Loucy (cell line): Measurements from ENCODE around the gene XPNPEP1.

Source experiments
- H2AFZ ChIP-seq: fragments of 200-600 bp; sonication (generic); 2 replicates; pipeline ENCODE4 v1.6.0; 2016; ENCODE audit warnings: antibody characterized with exemption, mild to moderate bottlenecking, low read length, moderate library complexity
- H3F3A ChIP-seq: fragments of 200-600 bp; 2 replicates; pipeline ENCODE4 v1.6.0; 2016; ENCODE audit warnings: antibody characterized with exemption, low read depth, mild to moderate bottlenecking
- H3K27me3 ChIP-seq: fragments of 200-600 bp; sonication (generic); 2 replicates; pipeline ENCODE4 v1.6.1; 2014; ENCODE audit warnings: low read length, mild to moderate bottlenecking; ENCODE audit not compliant: insufficient read depth, poor library complexity, severe bottlenecking
- H3K36me3 ChIP-seq: fragments of 200-600 bp; sonication (generic); 2 replicates; pipeline ENCODE4 v1.6.1; 2016; ENCODE audit warnings: low read length; ENCODE audit not compliant: insufficient read depth
- H3K4me1 ChIP-seq: fragments of 200-600 bp; sonication (generic); 2 replicates; pipeline ENCODE4 v1.5.1; 2014; ENCODE audit warnings: low read length, mild to moderate bottlenecking; ENCODE audit not compliant: insufficient read depth, poor library complexity, severe bottlenecking
- H3K4me2 ChIP-seq: fragments of 200-600 bp; sonication (generic); 2 replicates; pipeline ENCODE4 v1.6.0; 2014; ENCODE audit warnings: antibody characterized with exemption, low read length, low read depth, mild to moderate bottlenecking; ENCODE audit not compliant: poor library complexity, severe bottlenecking
- H3K4me3 ChIP-seq: fragments of 200-600 bp; sonication (generic); 2 replicates; pipeline ENCODE4 v1.5.1; 2014; ENCODE audit warnings: low read length, mild to moderate bottlenecking, mixed read lengths; ENCODE audit not compliant: poor library complexity, severe bottlenecking
- H3K79me2 ChIP-seq: fragments of 200-600 bp; sonication (generic); 2 replicates; pipeline ENCODE4 v1.6.1; 2014; ENCODE audit warnings: low read length; ENCODE audit not compliant: insufficient read depth
- H3K9ac ChIP-seq: fragments of 200-600 bp; sonication (generic); 2 replicates; pipeline ENCODE4 v1.6.0; 2014; ENCODE audit warnings: mild to moderate bottlenecking, low read depth, low read length, moderate library complexity; ENCODE audit not compliant: poor library complexity, severe bottlenecking
- H3K9me2 ChIP-seq: fragments of 200-600 bp; sonication (generic); replicated peaks from 2 replicates; pipeline ENCODE4 v1.6.1; 2016; ENCODE audit warnings: low read depth, low read length, mixed read lengths
- H3K9me3 ChIP-seq: fragments of 200-600 bp; sonication (generic); 2 replicates; pipeline ENCODE4 v1.6.1; 2014; ENCODE audit warnings: mild to moderate bottlenecking, antibody characterized with exemption, low read length, low read depth; ENCODE audit not compliant: insufficient read depth
- H4K20me1 ChIP-seq: fragments of 200-600 bp; sonication (generic); 2 replicates; pipeline ENCODE4 v1.6.0; 2014; ENCODE audit warnings: antibody characterized with exemption, low read length, mild to moderate bottlenecking; ENCODE audit not compliant: insufficient read depth, poor library complexity, severe bottlenecking
- CTCF ChIP-seq: fragments of 200-600 bp; sonication (generic); conservative IDR thresholded peaks from 2 replicates; pipeline ENCODE4 v1.5.1; 2014; ENCODE audit warnings: mild to moderate bottlenecking, antibody characterized with exemption, low read length
- EZH2phosphoT487 ChIP-seq: fragments of 200-600 bp; IDR thresholded peaks from 2 replicates; pipeline ENCODE4 v1.6.1; 2018; ENCODE audit warnings: antibody characterized with exemption, mild to moderate bottlenecking, moderate library complexity, borderline replicate concordance

Gene XPNPEP1

GRCh38 chr10:109934958-109935793 is 11.9 kb upstream of the XPNPEP1 start:
- Histone ChIP-seq H3F3A (no peaks in the 10 kb centered on the region), H3K79me2 (no peaks in the 10 kb centered on the region), H3K4me1 (peaks cover 35% of the 10 kb centered on the region), H3K4me3 (peak overlapping the region; percentile 9), H3K9me3 (no peaks in the 10 kb centered on the region), H3K4me2 (peak overlapping the region; percentile 49), H3K9ac (peak overlapping the region; percentile 44), H3K36me3 (no peaks in the 10 kb centered on the region), H2AFZ (peak overlapping the region; percentile 71), H3K27me3 (no peaks in the 10 kb centered on the region), H3K9me2 (no peaks in the 10 kb centered on the region), H4K20me1 (no peaks in the 10 kb centered on the region)
- TF ChIP-seq EZH2phosphoT487 = no peak
- TF ChIP-seq CTCF = no peak

GRCh38 chr10:109933984-109934565 is 10.8 kb upstream of the XPNPEP1 start:
- H3K4me3 ChIP-seq = no peak overlapping the region
- peak overlapping the region; percentile 49 for H3K4me2 ChIP-seq
- H2AFZ ChIP-seq = peak overlapping the region; percentile 71
- peak overlapping the region; percentile 44 for H3K9ac ChIP-seq
- H3K27me3 ChIP-seq = no peaks in the 10 kb centered on the region
- TF ChIP-seq EZH2phosphoT487 (no peak), CTCF (no peak)
- H3F3A ChIP-seq = no peaks in the 10 kb centered on the region
- peaks cover 30% of the 10 kb centered on the region for H3K4me1 ChIP-seq
- H3K79me2 ChIP-seq = no peaks in the 10 kb centered on the region
- no peaks in the 10 kb centered on the region for H4K20me1 ChIP-seq
- no peaks in the 10 kb centered on the region for H3K36me3 ChIP-seq
- H3K9me2 ChIP-seq = no peaks in the 10 kb centered on the region
- no peaks in the 10 kb centered on the region for H3K9me3 ChIP-seq

- Histone ChIP-seq H3K27me3 (no peaks in the 10 kb centered on the region), H4K20me1 (no peaks in the 10 kb centered on the region), H3K79me2 (no peaks in the 10 kb centered on the region), H3K4me1 (peaks cover 30% of the 10 kb centered on the region), H3K9ac (no peak overlapping the region), H3K4me2 (no peak overlapping the region), H3K9me3 (no peaks in the 10 kb centered on the region), H2AFZ (0 out of 2 replicates have a peak overlapping the region, but pooled peaks have one; percentile 21), H3K4me3 (no peak overlapping the region), H3F3A (no peaks in the 10 kb centered on the region), H3K36me3 (no peaks in the 10 kb centered on the region), H3K9me2 (no peaks in the 10 kb centered on the region)
- TF ChIP-seq EZH2phosphoT487 (no peak), CTCF (no peak)
These were observed 9.7 kb upstream of the XPNPEP1 start for GRCh38 chr10:109932968-109933367.
